GM20431 (cell line): ENCODE results near the gene TRAF3.

Experiments
- in situ Hi-C: fragments of 300-500 bp; cut with MseI, MboI; formaldehyde crosslinking; loops from one replicate; pipeline ENCODE4 v1.15.0; 2020; ENCODE audit warnings: low sequenced_read_pairs; ENCODE audit not compliant: unreplicated experiment

TRAF3 gene

DNA sequence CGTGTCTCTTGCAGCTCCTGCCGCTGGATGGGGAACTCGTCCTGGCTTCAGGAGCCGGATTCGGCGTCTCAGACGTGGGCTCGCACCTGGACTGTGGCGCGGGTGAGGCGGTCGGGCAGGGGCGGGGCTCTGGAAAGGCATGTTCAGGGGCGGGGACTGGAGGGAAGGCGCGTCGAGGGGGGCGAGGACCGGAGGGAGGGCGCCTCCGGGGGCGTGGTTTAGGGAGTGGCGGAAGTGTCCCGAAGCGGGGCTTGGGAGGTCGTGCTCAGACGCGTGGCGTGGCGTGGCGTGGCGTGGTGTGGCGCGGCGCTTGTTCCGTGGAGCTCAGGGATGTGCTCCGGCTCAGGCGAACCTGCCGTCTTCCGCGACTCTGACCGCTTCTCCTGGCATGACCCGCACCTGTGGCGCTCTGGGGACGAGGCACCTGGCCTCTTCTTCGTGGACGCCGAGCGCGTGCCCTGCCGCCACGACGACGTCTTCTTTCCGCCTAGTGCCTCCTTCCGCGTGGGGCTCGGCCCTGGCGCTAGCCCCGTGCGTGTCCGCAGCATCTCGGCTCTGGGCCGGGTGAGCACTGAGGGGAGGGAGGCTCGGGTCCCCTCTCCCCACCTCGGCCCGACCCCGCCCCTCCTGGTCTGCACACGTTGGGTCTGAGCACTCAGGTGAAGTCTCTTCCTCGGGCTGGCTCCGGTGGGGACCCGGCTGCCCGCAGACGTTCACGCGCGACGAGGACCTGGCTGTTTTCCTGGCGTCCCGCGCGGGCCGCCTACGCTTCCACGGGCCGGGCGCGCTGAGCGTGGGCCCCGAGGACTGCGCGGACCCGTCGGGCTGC lies 151.4 kb downstream of the TRAF3 start:
- in situ Hi-C loops: no loop called here

DNA sequence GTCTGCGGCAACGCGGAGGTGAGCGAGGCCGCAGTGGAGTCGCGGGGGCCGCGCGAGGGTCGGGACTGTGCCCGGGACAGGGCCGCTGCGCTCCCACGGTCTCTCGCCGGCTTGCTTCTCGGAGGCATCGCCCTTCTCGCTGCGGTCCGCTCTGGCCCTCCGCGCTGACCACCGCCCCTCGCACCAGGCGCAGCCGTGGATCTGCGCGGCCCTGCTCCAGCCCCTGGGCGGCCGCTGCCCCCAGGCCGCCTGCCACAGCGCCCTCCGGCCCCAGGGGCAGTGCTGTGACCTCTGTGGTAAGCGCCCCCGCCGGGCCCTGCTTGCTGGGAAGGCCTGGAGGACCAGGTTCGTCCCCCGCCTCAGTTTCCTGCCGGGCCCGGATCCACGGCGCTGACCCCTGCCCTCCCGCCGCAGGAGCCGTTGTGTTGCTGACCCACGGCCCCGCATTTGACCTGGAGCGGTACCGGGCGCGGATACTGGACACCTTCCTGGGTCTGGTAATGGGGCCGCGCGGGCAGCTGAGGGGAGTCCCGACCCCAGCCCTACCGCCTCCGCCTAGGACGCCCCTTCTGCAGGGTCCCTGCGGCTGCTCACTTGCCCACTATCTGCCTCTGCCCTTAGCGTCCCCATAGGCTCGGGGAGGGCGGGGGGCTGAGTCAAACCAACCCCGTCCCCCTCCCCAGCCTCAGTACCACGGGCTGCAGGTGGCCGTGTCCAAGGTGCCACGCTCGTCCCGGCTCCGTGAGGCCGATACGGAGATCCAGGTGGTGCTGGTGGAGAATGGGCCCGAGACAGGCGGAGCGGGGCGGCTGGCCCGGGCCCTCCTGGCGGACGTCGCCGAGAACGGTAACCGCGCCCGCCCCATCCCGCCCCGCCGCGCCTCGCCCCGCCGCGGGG lies 152.2 kb downstream of the TRAF3 start:
- in situ Hi-C loops: no loop called here

DNA sequence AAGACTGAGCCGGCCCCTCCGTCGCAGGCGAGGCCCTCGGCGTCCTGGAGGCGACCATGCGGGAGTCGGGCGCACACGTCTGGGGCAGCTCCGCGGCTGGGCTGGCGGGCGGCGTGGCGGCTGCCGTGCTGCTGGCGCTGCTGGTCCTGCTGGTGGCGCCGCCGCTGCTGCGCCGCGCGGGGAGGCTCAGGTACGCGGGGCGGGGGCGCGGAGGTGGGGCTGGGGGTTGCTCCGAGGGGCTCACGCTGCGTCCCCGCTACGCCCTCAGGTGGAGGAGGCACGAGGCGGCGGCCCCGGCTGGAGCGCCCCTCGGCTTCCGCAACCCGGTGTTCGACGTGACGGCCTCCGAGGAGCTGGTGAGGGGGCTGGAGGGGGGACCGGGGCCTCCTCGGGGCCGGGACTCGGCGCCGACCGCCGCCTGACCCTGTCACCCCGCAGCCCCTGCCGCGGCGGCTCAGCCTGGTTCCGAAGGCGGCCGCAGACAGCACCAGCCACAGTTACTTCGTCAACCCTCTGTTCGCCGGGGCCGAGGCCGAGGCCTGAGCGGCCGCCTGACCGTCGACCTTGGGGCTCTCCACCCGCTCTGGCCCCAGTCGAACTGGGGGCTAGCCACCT lies 153.0 kb downstream of the TRAF3 start:
- in situ Hi-C loops: no loop called here

GRCh38 chr14:102930753-102931579 lies 153.7 kb downstream of the TRAF3 start:
- in situ Hi-C loops: no loop called here

- in situ Hi-C loops: no loop called here
Observed at GRCh38 chr14:102931580-102932285, 154.5 kb downstream of the TRAF3 start.

DNA sequence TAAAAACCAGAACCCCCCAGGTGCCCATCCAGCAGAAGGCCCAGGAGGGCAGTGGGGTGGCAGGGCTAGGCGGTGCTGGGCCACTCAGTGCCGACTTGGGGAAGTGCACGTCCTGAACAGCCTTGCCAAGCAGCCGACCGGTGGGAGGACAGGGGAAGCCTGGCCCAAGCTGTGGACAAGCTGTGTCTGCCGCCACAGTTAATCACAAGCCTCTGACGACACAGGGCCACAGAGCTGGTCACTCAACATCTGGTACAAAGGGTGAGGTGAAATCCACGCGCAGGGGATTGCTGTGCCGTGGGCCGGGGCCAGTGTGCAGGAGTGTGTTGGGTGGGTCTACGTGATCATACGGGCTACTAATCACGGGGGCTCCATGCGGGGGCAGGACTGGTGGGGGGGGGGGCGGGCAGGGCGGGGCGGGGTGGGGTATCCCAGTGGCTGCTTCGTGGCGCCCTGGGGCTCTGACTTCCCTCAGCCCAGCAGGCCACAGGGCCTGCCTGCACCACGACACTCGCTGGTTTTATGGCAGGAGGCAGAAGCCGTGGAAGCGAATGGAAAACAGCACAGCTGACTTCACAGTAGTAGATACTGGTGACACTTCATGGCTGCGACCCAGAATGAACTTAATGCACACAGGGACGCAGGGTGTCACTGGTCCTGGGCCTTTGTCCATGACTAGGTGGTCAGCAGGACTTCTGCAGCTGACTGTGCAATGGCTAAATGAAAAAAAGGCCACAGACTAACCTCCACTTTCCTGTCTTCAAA lies 155.4 kb downstream of the TRAF3 start:
- in situ Hi-C loops: no loop called here

DNA sequence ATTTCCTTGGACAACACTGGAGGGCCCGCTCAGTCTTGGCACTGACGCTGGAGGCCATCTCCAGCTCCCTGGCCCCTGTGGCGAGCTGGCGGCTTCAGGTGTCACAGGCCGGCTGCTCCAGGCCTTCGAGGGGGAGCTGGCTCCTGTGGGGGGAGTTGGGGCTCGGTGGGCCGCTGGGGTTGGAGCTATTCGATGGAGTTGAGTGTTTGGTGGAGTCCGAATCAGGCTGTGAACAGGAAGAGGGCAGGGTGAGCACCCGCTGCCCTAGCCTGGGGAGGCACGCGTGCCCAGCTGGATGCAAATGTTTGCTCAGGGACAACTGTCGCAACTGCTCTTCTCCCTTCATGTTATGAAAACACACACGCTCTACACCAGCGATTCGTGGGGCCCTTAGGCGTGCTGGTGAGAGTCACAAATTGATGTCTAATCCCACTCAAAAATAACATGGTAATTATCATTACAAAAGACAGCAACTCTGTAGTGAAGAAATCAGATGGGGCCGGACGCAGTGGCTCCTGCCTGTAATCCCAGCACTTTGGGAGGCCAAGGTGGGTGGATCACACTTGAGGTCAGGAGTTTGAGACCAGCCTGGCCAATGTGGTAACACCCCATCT lies 156.5 kb downstream of the TRAF3 start:
- in situ Hi-C loops: no loop called here

- in situ Hi-C loops: no loop called here
Observed at GRCh38 chr14:102935756-102936155, 158.5 kb downstream of the TRAF3 start.

GRCh38 chr14:102937331-102938175 lies 160.3 kb downstream of the TRAF3 start:
- in situ Hi-C loops: no loop called here

DNA sequence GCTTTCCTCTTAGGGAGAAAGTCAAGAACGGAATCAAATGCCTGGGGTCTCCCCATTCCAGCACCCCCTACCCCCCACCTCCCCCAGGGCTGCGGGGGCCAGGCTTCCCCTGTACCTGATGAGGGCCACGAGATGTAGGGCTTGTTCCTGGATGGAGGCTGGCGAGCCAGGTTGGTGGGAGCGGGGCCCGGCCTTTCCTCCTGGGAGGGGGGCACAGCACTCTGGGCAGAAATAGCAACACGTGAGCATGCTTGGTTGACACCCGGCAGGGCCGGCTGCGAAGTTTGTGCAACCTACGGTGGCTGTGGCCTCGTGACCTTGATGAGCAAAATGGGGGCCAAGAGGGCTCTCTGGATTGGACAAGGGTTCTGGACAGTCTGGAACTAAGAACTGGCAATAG lies 160.9 kb downstream of the TRAF3 start:
- in situ Hi-C loops: no loop called here

DNA sequence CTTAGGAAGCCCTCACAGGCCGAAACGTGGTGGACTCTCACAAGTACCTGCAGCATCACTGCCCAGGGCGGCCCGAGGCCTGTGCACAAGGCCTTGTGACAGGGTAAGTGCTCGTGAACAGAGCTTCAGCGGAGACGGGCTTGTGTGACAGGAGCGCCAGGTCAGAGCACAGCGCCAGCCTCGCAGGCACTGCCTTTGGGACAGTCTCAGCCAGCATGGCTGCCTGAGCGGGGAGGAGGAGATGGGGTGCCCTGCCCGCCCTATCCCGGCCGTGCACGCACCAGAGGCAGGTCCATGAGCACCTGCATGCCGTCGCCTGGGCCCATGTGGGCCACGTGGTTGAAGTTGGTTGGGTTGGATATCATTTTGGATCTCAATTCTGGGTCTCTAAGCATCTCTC lies 162.1 kb downstream of the TRAF3 start:
- in situ Hi-C loops: no loop called here

DNA sequence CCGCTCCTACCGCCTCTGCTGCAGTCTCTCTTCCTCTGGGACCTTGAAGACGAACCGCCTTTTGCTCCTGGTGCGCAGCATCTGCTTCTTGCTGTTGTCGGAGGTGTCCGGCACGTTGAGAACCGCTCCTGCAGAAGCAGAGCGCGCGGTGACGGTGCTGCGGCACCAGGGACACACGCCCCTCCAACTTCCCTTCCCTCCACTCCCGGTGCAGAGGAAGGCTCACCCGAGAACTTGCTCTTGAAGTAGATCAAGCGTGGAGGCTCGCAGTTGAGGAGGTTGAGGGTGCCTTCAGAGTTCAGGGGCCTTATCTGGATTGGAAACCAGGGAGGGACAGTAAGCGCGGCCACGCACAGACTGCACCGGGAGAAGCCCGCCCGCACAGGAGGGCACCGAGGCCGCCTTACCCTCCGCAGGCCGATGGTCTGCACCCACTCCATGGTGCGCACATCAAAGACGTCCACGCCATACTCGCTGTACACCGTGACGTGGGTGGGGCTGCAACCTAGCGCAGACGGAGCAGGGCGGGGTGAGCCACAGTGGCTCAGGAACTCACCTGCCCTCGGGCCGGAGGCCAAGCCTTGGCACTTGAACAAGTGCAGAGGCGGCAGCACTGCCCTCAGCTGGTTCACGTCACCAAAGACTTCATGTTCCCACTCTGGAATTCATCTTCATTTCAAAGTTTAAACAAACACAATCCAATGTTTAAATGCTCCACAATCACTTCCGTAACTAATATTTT lies 162.7 kb downstream of the TRAF3 start:
- in situ Hi-C loops: no loop called here

DNA sequence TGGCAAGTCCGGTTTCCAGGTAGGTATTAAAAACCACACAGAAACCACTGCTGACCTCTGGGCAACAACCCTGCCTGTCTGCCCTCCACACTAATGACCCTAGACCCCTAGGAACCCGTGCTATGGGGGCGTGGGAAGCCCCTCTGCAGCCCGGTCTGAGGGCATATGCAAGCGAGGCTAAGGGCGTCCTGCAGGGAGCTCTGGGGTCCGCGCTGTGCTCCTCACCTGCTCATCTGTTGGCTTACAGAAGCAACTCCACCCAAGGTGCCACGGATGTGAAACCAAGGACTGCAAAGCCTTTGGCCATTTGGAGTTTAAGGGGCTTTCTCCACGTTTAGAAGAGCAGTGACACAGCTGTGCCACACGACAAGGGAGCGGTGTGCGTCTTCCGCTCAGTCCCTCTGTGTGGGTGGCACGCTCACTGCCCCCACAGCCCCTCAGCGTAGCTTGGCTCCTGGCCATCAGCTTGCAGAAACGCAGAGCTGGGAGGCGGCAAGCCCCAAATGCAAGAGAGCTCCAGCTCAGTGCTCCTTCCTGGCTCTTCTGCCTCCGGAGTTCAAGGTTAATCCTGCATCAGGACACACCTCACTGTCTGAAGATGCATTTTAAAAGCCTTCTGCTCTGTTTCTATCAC lies 163.6 kb downstream of the TRAF3 start:
- in situ Hi-C loops: no loop called here

DNA sequence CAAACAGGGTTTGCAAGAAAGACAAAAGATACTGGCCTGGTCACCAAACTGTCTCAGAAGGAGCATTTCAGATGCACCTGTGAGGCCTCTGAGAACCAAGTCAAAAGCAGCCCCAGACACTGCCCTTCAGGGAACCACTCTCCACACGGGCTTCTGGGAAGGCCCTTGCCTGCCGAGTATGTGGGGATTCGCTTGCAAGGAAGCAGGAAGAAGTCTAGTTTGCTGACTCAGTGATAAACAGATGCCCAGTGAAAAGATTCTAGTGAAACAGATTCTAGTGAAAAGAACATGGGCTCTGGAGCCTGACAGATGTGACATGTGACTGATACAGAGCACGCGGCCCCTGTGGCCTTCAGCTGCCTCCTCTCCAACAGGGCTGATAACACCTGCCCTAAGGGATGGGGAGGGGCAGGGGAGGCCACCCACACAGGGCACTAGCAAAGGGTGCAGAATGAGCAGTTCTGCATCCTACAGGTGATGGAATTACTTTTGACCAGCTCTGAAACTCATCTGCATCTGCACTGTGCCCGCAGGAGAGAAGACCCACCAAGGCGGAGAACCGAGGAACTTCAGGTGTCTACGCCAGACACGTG lies 164.3 kb downstream of the TRAF3 start:
- in situ Hi-C loops: no loop called here

- in situ Hi-C loops: no loop called here
Observed at GRCh38 chr14:102942069-102942468, 164.8 kb downstream of the TRAF3 start.

- in situ Hi-C loops: no loop called here
Observed at GRCh38 chr14:102943454-102943853, 166.2 kb downstream of the TRAF3 start.
